Measurements from ENCODE around the gene JAZF1.

Gene JAZF1

GRCh38 chr7:28151965-28152364 lies 28.6 kb downstream of the JAZF1 start:
- TF ChIP-seq REST (IDR thresholded peaks at IDR 0.05; ENCODE audit: insufficient read depth in 1 of 2, low read depth in 2 of 2, low read length in 2 of 2): no peak
- no peak for TF ChIP-seq SIN3A (IDR thresholded peaks at IDR 0.05; ENCODE audit: borderline replicate concordance, insufficient read depth, low read length)
- TF ChIP-seq POLR2AphosphoS5 (IDR thresholded peaks at IDR 0.05; ENCODE audit: low read depth, low read length): no peak
- TF ChIP-seq TAF1 (IDR thresholded peaks at IDR 0.05; ENCODE audit: borderline replicate concordance, insufficient read depth, low read length): no peak
- TF ChIP-seq FOXP2 (optimal IDR thresholded peaks at IDR 0.05; ENCODE audit: borderline replicate concordance, extremely low read depth, extremely low read length, insufficient read depth): no peak

GRCh38 chr7:28149291-28150101 lies 31.1 kb downstream of the JAZF1 start:
- no peak for TF ChIP-seq TAF1 (IDR thresholded peaks at IDR 0.05; ENCODE audit: borderline replicate concordance, insufficient read depth, low read length)
- TF ChIP-seq REST (IDR thresholded peaks at IDR 0.05; ENCODE audit: insufficient read depth in 1 of 2, low read depth in 2 of 2, low read length in 2 of 2): no peak

- no peak for TF ChIP-seq REST (IDR thresholded peaks at IDR 0.05; ENCODE audit: insufficient read depth in 1 of 2, low read depth in 2 of 2, low read length in 2 of 2)
- TF ChIP-seq SIN3A (IDR thresholded peaks at IDR 0.05; ENCODE audit: borderline replicate concordance, insufficient read depth, low read length): no peak
- TF ChIP-seq TAF1 (IDR thresholded peaks at IDR 0.05; ENCODE audit: borderline replicate concordance, insufficient read depth, low read length): no peak
- TF ChIP-seq POLR2AphosphoS5 (IDR thresholded peaks at IDR 0.05; ENCODE audit: low read depth, low read length): no peak
- TF ChIP-seq FOXP2 (optimal IDR thresholded peaks at IDR 0.05; ENCODE audit: borderline replicate concordance, extremely low read depth, extremely low read length, insufficient read depth): no peak
Measured at GRCh38 chr7:28145931-28146330, 34.7 kb downstream of the JAZF1 start.

GRCh38 chr7:28145090-28145626 lies 35.4 kb downstream of the JAZF1 start:
- TF ChIP-seq SIN3A (IDR thresholded peaks at IDR 0.05; ENCODE audit: borderline replicate concordance, insufficient read depth, low read length) (no peak), FOXP2 (optimal IDR thresholded peaks at IDR 0.05; ENCODE audit: borderline replicate concordance, extremely low read depth, extremely low read length, insufficient read depth) (no peak), TAF1 (IDR thresholded peaks at IDR 0.05; ENCODE audit: borderline replicate concordance, insufficient read depth, low read length) (no peak), REST (IDR thresholded peaks at IDR 0.05; ENCODE audit: insufficient read depth in 1 of 2, low read depth in 2 of 2, low read length in 2 of 2) (no peak), POLR2AphosphoS5 (IDR thresholded peaks at IDR 0.05; ENCODE audit: low read depth, low read length) (no peak)
